GM23338 (cell line): ENCODE results near the gene PNMA1. TPM values are rescaled to one million over a fixed set of nuclear protein-coding genes. Genes with fewer than 3 reads are reported as not detected.

Experiments used
- ATAC-seq: fragments of 200-7000 bp; cut with Tn5 transposase; 3 replicates; pipeline ENCODE4 v1.9.1; 2020
- DNase-seq: peaks from one replicate; pipeline ENCODE4 v3.0.0-alpha.2; 2015; ENCODE audit warnings: low spot score
- H2AFZ ChIP-seq: fragments of 200-600 bp; sonication (generic); 2 replicates; pipeline ENCODE4 v1.8.0; 2016; ENCODE audit warnings: antibody characterized with exemption, mild to moderate bottlenecking, moderate library complexity
- H3F3A ChIP-seq: fragments of 200-600 bp; sonication (generic); replicated peaks from 2 replicates; pipeline ENCODE4 v1.8.0; 2017; ENCODE audit warnings: antibody characterized with exemption, mixed run types, low read depth
- H3K27ac ChIP-seq: fragments of 200-600 bp; sonication (generic); 2 replicates; pipeline ENCODE4 v1.6.1; 2016; ENCODE audit warnings: low read depth
- H3K27me3 ChIP-seq: fragments of 200-600 bp; sonication (generic); 2 replicates; pipeline ENCODE4 v1.8.0; 2016; ENCODE audit warnings: mild to moderate bottlenecking, mixed run types, moderate library complexity; ENCODE audit not compliant: insufficient read depth
- H3K36me3 ChIP-seq: fragments of 200-600 bp; sonication (generic); 2 replicates; pipeline ENCODE4 v1.8.0; 2016; ENCODE audit warnings: mild to moderate bottlenecking; ENCODE audit not compliant: insufficient read depth
- H3K4me1 ChIP-seq: fragments of 200-600 bp; sonication (generic); 2 replicates; pipeline ENCODE4 v1.8.0; 2016; ENCODE audit warnings: mild to moderate bottlenecking, moderate library complexity; ENCODE audit not compliant: insufficient read depth
- H3K4me2 ChIP-seq: fragments of 200-600 bp; sonication (generic); 2 replicates; pipeline ENCODE4 v1.7.1; 2017; ENCODE audit warnings: mixed run types
- H3K4me3 ChIP-seq: fragments of 200-600 bp; sonication (generic); 2 replicates; pipeline ENCODE4 v1.6.1; 2016; ENCODE audit warnings: mixed run types
- H3K79me2 ChIP-seq: fragments of 200-600 bp; sonication (generic); replicated peaks from 2 replicates; pipeline ENCODE4 v1.8.0; 2017; ENCODE audit warnings: mild to moderate bottlenecking; ENCODE audit not compliant: insufficient read depth
- H3K9me2 ChIP-seq: fragments of 200-600 bp; sonication (generic); 2 replicates; pipeline ENCODE4 v1.8.0; 2017; ENCODE audit not compliant: insufficient read depth
- H4K20me1 ChIP-seq: fragments of 200-600 bp; sonication (generic); replicated peaks from 2 replicates; pipeline ENCODE4 v1.8.0; 2017; ENCODE audit warnings: mild to moderate bottlenecking; ENCODE audit not compliant: insufficient read depth
- H3K27ac Mint-ChIP-seq: 2 replicates; pipeline ENCODE4 v1.8.0; 2020; ENCODE audit warnings: inconsistent platforms, mild to moderate bottlenecking, moderate library complexity, mixed read lengths
- H3K27me3 Mint-ChIP-seq: 3 replicates; pipeline ENCODE4 v1.8.0; 2022; ENCODE audit warnings: low read depth, mild to moderate bottlenecking, moderate library complexity, mixed read lengths, inconsistent platforms; ENCODE audit not compliant: insufficient read depth, poor library complexity
- H3K36me3 Mint-ChIP-seq: 3 replicates; pipeline ENCODE4 v1.8.0; 2021; ENCODE audit warnings: low read depth, mild to moderate bottlenecking, inconsistent platforms, moderate library complexity, mixed read lengths
- H3K4me1 Mint-ChIP-seq: 3 replicates; pipeline ENCODE4 v1.8.0; 2020; ENCODE audit warnings: mild to moderate bottlenecking, inconsistent platforms, mixed read lengths
- H3K4me3 Mint-ChIP-seq: 3 replicates; pipeline ENCODE4 v1.8.0; 2021; ENCODE audit warnings: moderate library complexity, mild to moderate bottlenecking, inconsistent platforms, mixed read lengths
- H3K9me3 Mint-ChIP-seq: 3 replicates; pipeline ENCODE4 v1.8.0; 2020; ENCODE audit warnings: moderate library complexity, mild to moderate bottlenecking, inconsistent platforms, mixed read lengths
- CREB1 ChIP-seq: fragments of 250-450 bp; sonication (Bioruptor Pico); IDR thresholded peaks from 2 replicates; pipeline ENCODE4 v1.5.0; 2020; ENCODE audit warnings: low read depth, mild to moderate bottlenecking, moderate library complexity
- EZH2phosphoT487 ChIP-seq: fragments of 200-600 bp; sonication (generic); IDR thresholded peaks from one replicate; pipeline ENCODE4 v1.8.1; 2018; ENCODE audit warnings: antibody characterized with exemption; ENCODE audit not compliant: unreplicated experiment
- NANOG ChIP-seq: IDR thresholded peaks from 2 replicates; pipeline ENCODE4 v1.6.1; 2016; ENCODE audit warnings: antibody characterized with exemption, borderline replicate concordance
- STAT1 ChIP-seq: IDR thresholded peaks from one replicate; pipeline ENCODE4 v1.6.1; 2016; ENCODE audit warnings: antibody characterized with exemption; ENCODE audit not compliant: unreplicated experiment
- polyA plus RNA-seq: library from polyadenylated mRNA; unstranded; fragments of >200 nt; fragmentation: Nextera tagmentation; extraction: Ambion mirVana; gene quantifications from 2 replicates; pipeline ENCODE4 v1.2.1, GENCODE V29; 2016
- total RNA-seq: library from RNA; depleted of rRNA; stranded (reverse); fragments of >200 nt; shearing (Covaris generic); gene quantifications from 2 replicates; pipeline ENCODE4 v1.2.3, GENCODE V29; 2014
- TF ChIP-seq, protein P1 (sequence below): IDR thresholded peaks from 2 replicates; pipeline ENCODE4 v1.6.1; 2016; ENCODE audit warnings: antibody characterized with exemption
- TF ChIP-seq, protein P2 (sequence below): IDR thresholded peaks from one replicate; pipeline ENCODE4 v1.6.1; 2018; ENCODE audit warnings: antibody characterized with exemption; ENCODE audit not compliant: unreplicated experiment

Gene PNMA1
- total and polyA plus RNA-seq, 2 experiments from 2014 or later, result 18.2 to 32.9 TPM

GRCh38 chr14:73749706-73750530 lies 35.7 kb upstream of the PNMA1 start (continued):
- TF ChIP-seq, protein P1, sequence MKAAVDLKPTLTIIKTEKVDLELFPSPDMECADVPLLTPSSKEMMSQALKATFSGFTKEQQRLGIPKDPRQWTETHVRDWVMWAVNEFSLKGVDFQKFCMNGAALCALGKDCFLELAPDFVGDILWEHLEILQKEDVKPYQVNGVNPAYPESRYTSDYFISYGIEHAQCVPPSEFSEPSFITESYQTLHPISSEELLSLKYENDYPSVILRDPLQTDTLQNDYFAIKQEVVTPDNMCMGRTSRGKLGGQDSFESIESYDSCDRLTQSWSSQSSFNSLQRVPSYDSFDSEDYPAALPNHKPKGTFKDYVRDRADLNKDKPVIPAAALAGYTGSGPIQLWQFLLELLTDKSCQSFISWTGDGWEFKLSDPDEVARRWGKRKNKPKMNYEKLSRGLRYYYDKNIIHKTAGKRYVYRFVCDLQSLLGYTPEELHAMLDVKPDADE, result no peak
- TF ChIP-seq NANOG, result no peak

- no peak for DNase-seq
- no peak for ATAC-seq
- no peak overlapping the region for H3K4me2 ChIP-seq
- peaks cover 55% of the 10 kb centered on the region for H3K4me1 Mint-ChIP-seq
- H3K36me3 ChIP-seq, result no peaks in the 10 kb centered on the region
- H3K9me3 Mint-ChIP-seq, result no peaks in the 10 kb centered on the region
- peaks cover 35% of the 10 kb centered on the region for H3K79me2 ChIP-seq
- H3K4me3 Mint-ChIP-seq, result no peak overlapping the region; the same call in 2 of the 3 replicates
- H3K36me3 Mint-ChIP-seq, result no peaks in the 10 kb centered on the region
- H3K4me1 ChIP-seq, result peaks cover 19% of the 10 kb centered on the region
- peaks cover 13% of the 10 kb centered on the region for H3K27me3 Mint-ChIP-seq
- H3K9me2 ChIP-seq, result 0 out of 2 replicates have a peak, but pooled peaks cover 5% of the 10 kb centered on the region
- peaks cover 3% of the 10 kb centered on the region; the same call in 1 of the 2 replicates for H3F3A ChIP-seq
- no peak overlapping the region for H2AFZ ChIP-seq
- peaks cover 7% of the 10 kb centered on the region; the same call in 1 of the 2 replicates for H4K20me1 ChIP-seq
- no peak overlapping the region for H3K27ac Mint-ChIP-seq
- H3K27me3 ChIP-seq, result no peaks in the 10 kb centered on the region
- H3K27ac ChIP-seq, result no peak overlapping the region
- TF ChIP-seq CREB1 (CRISPR knock-in tag), result no peak
- TF ChIP-seq, protein P2, sequence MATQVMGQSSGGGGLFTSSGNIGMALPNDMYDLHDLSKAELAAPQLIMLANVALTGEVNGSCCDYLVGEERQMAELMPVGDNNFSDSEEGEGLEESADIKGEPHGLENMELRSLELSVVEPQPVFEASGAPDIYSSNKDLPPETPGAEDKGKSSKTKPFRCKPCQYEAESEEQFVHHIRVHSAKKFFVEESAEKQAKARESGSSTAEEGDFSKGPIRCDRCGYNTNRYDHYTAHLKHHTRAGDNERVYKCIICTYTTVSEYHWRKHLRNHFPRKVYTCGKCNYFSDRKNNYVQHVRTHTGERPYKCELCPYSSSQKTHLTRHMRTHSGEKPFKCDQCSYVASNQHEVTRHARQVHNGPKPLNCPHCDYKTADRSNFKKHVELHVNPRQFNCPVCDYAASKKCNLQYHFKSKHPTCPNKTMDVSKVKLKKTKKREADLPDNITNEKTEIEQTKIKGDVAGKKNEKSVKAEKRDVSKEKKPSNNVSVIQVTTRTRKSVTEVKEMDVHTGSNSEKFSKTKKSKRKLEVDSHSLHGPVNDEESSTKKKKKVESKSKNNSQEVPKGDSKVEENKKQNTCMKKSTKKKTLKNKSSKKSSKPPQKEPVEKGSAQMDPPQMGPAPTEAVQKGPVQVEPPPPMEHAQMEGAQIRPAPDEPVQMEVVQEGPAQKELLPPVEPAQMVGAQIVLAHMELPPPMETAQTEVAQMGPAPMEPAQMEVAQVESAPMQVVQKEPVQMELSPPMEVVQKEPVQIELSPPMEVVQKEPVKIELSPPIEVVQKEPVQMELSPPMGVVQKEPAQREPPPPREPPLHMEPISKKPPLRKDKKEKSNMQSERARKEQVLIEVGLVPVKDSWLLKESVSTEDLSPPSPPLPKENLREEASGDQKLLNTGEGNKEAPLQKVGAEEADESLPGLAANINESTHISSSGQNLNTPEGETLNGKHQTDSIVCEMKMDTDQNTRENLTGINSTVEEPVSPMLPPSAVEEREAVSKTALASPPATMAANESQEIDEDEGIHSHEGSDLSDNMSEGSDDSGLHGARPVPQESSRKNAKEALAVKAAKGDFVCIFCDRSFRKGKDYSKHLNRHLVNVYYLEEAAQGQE, result no peak
- TF ChIP-seq EZH2phosphoT487, result no peak
- no peak for TF ChIP-seq STAT1
- TF ChIP-seq, protein P1, result no peak
- no peak overlapping the region for H3K4me3 ChIP-seq
Measured at GRCh38 chr14:73748858-73749357, 34.7 kb upstream of the PNMA1 start.
